ENCODE data around the gene DSCAML1.

DSCAML1 gene

GRCh38 chr11:117586392-117586791 lies 210.6 kb downstream of the DSCAML1 start:
- peak in 1 of 2 donors; percentile 25 for DNase-seq
- Histone ChIP-seq H3K9me3 (no peaks in the 10 kb centered on the region), H3K4me3 (no peak overlapping the region), H3K4me1 (no peaks in the 10 kb centered on the region), H3K27me3 (peaks cover 0 to 27% of the 10 kb centered on the region in 2 donors), H3K27ac (no peak overlapping the region), H3K36me3 (no peaks in the 10 kb centered on the region)
- no peak for TF ChIP-seq CTCF (IDR thresholded peaks at IDR 0.05)
- intact Hi-C loops (cut with DNase I; ENCODE audit: low total_unique reads) = no loop called here

DNA sequence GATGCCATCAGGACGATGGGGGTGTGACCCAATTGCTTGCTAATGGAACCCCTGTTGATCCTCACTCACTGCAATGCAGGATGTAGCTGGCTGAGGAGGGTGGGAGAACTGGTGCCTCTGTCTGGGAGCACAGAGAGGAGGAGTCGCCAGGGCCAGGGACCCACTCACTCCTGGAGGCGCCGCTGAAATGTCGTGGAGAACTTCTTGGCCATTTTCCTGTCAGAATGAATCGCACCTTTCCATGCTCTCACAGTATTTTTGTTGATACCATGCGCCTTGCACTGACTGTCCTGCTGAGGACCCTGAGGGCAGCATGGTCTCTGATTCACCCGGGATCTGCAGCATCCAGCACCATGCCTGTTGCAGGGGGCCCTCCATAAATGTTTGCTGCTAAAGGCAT lies 211.4 kb downstream of the DSCAML1 start:
- H3K4me1 ChIP-seq = no peaks in the 10 kb centered on the region
- no peaks in the 10 kb centered on the region for H3K36me3 ChIP-seq
- peaks cover 0 to 29% of the 10 kb centered on the region in 2 donors for H3K27me3 ChIP-seq
- H3K27ac ChIP-seq = no peak overlapping the region
- DNase-seq = peak in 1 of 2 donors; percentile 19
- H3K4me3 ChIP-seq = no peak overlapping the region
- H3K9me3 ChIP-seq = no peaks in the 10 kb centered on the region
- intact Hi-C loops (cut with DNase I; ENCODE audit: low total_unique reads) = no loop called here
- no peak for TF ChIP-seq CTCF (IDR thresholded peaks at IDR 0.05)

GRCh38 chr11:117584056-117584830 lies 212.8 kb downstream of the DSCAML1 start:
- Histone ChIP-seq H3K27me3 (peaks cover 0 to 32% of the 10 kb centered on the region in 2 donors), H3K4me1 (no peaks in the 10 kb centered on the region), H3K9me3 (no peaks in the 10 kb centered on the region), H3K27ac (no peak overlapping the region), H3K36me3 (no peaks in the 10 kb centered on the region), H3K4me3 (no peak overlapping the region)
- peak in 1 of 2 donors; percentile 47 for DNase-seq
- TF ChIP-seq CTCF (IDR thresholded peaks at IDR 0.05) = no peak
- intact Hi-C loops (cut with DNase I; ENCODE audit: low total_unique reads) = no loop called here

DNA sequence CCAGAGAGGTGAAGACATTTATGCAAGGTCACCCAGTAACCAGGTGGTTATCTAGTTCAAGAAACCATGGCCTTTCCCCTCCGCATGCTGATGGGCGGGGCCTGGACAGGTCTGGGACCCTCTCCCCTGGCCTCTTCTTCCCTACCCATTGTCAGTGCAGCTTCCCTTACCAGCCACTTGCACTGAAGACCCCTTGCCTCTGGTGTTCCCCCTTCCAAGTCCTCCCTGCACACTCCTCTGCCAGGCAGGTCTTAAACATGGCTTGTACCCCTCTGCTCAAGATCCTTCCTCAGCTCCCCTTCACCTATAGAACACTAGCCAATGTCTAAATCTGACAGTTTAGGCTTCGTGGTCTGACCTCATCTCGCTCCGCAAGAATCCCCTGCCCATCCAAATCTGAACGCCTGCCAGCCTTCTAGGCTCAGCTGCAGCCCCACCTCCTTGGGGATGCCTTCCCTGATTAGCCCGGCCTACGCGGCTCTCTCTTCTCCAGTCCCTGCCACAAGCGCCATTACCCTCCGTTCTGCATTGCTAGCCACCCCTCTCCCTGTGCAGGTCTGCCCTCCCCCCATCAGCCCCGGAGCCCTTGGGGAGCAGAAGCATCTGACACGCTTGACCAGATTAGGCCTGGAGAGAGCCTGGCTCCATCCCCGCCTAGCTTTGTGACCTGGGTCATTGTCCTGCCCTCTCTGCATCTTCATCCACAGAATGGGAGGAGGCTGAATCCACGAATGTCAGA lies 213.8 kb downstream of the DSCAML1 start:
- Histone ChIP-seq H3K9me3 (no peaks in the 10 kb centered on the region), H3K27ac (no peak overlapping the region), H3K27me3 (peaks cover 0 to 27% of the 10 kb centered on the region in 2 donors), H3K4me1 (no peaks in the 10 kb centered on the region), H3K36me3 (no peaks in the 10 kb centered on the region), H3K4me3 (no peak overlapping the region)
- DNase-seq = peak in 1 of 2 donors; percentile 64
- TF ChIP-seq CTCF (IDR thresholded peaks at IDR 0.05) = no peak
- intact Hi-C loops (cut with DNase I; ENCODE audit: low total_unique reads) = no loop called here

GRCh38 chr11:117582433-117582832 lies 214.6 kb downstream of the DSCAML1 start:
- no peak for TF ChIP-seq CTCF (IDR thresholded peaks at IDR 0.05)

More at GRCh38 chr11:117582433-117582832, 214.6 kb downstream of the DSCAML1 start:
- Histone ChIP-seq H3K27me3 (peaks cover 0 to 22% of the 10 kb centered on the region in 2 donors), H3K4me3 (no peak overlapping the region), H3K27ac (no peak overlapping the region), H3K36me3 (no peaks in the 10 kb centered on the region), H3K9me3 (no peaks in the 10 kb centered on the region), H3K4me1 (no peaks in the 10 kb centered on the region)
- peak in 1 of 2 donors; percentile 20 for DNase-seq
- intact Hi-C loops (cut with DNase I; ENCODE audit: low total_unique reads) = no loop called here
